Measurements from ENCODE around the gene CHST15.

The CHST15 gene

GRCh38 chr10:124065382-124066125 lies 27.8 kb downstream of the CHST15 start:
- no peak for DNase-seq (ENCODE audit: low read depth in 2 of 2)

GRCh38 chr10:124064676-124065075 lies 28.7 kb downstream of the CHST15 start:
- DNase-seq (ENCODE audit: low read depth in 2 of 2) = no peak

GRCh38 chr10:124063750-124064603 lies 29.4 kb downstream of the CHST15 start:
- DNase-seq (ENCODE audit: low read depth in 2 of 2) = no peak

GRCh38 chr10:124062390-124062789 lies 31.0 kb downstream of the CHST15 start:
- DNase-seq (ENCODE audit: low read depth in 2 of 2) = no peak

GRCh38 chr10:124061030-124061429 lies 32.4 kb downstream of the CHST15 start:
- DNase-seq (ENCODE audit: low read depth in 2 of 2) = no peak

- no peak for DNase-seq (ENCODE audit: low read depth in 2 of 2)
These were observed 33.2 kb downstream of the CHST15 start for GRCh38 chr10:124060148-124060720.

- DNase-seq (ENCODE audit: low read depth in 2 of 2) = no peak
These were observed 33.8 kb downstream of the CHST15 start for GRCh38 chr10:124059551-124059950.

- DNase-seq (ENCODE audit: low read depth in 2 of 2) = no peak
These were observed 34.9 kb downstream of the CHST15 start for GRCh38 chr10:124058346-124059003.

- DNase-seq (ENCODE audit: low read depth in 2 of 2) = no peak
These were observed 35.8 kb downstream of the CHST15 start for GRCh38 chr10:124057601-124058000.

- DNase-seq (ENCODE audit: low read depth in 2 of 2) = no peak
These were observed 36.9 kb downstream of the CHST15 start for GRCh38 chr10:124056337-124056980.

- no peak for DNase-seq (ENCODE audit: low read depth in 2 of 2)
These were observed 39.4 kb downstream of the CHST15 start for GRCh38 chr10:124053971-124054370.

GRCh38 chr10:124052561-124052960 lies 40.8 kb downstream of the CHST15 start:
- no peak for DNase-seq (ENCODE audit: low read depth in 2 of 2)

GRCh38 chr10:124050021-124051015 lies 43.1 kb downstream of the CHST15 start:
- DNase-seq (ENCODE audit: low read depth in 2 of 2) = no peak

GRCh38 chr10:124049484-124049883 lies 43.9 kb downstream of the CHST15 start:
- DNase-seq (ENCODE audit: low read depth in 2 of 2) = no peak

GRCh38 chr10:124048371-124049290 lies 44.8 kb downstream of the CHST15 start:
- no peak for DNase-seq (ENCODE audit: low read depth in 2 of 2)

- DNase-seq (ENCODE audit: low read depth in 2 of 2) = no peak
These were observed 45.8 kb downstream of the CHST15 start for GRCh38 chr10:124047427-124048152.

GRCh38 chr10:124045801-124046355 lies 47.5 kb downstream of the CHST15 start:
- DNase-seq (ENCODE audit: low read depth in 2 of 2) = no peak

GRCh38 chr10:124045276-124045675 lies 48.1 kb downstream of the CHST15 start:
- DNase-seq (ENCODE audit: low read depth in 2 of 2) = no peak
